Tibial artery (tissue), 4 donors: ENCODE data around the gene KCNC3.
"Not testable (repeated sequence)": the region's sequence is repeated elsewhere in the genome, so short reads cannot be mapped to it uniquely, and the experiment has no call there.

ENCODE experiments used
- DNase-seq, 2 donors: peaks; one replicate each; pipeline ENCODE4 v3.0.0-alpha.2; 2019
- H3K27ac ChIP-seq, 2 donors: fragments of 200-600 bp; sonication (generic) in 1 of 2; 1 replicate in 1 of 2; 2 replicates in 1 of 2; pipeline ENCODE4 v1.5.1; 2018 to 2019; ENCODE audit warnings: mild to moderate bottlenecking in 1 of 2
- H3K27me3 ChIP-seq, 2 donors: fragments of 200-600 bp; sonication (generic) in 1 of 2; one replicate each; pipeline versions ENCODE4 v1.5.1 to v1.6.0; 2016 to 2019
- H3K36me3 ChIP-seq, 3 donors: fragments of 200-600 bp; sonication (generic) in 2 of 3; one replicate each; pipeline ENCODE4 v1.5.1; 2016 to 2019; ENCODE audit warnings: mild to moderate bottlenecking in 2 of 3
- H3K4me1 ChIP-seq, 4 donors: fragments of 200-600 bp; sonication (generic) in 2 of 4; 1 replicate in 3 of 4; 2 replicates in 1 of 4; pipeline ENCODE4 v1.5.1; 2016 to 2019
- H3K4me3 ChIP-seq, 2 donors: fragments of 200-600 bp; sonication (generic) in 1 of 2; 1 replicate in 1 of 2; 2 replicates in 1 of 2; pipeline ENCODE4 v1.5.1; 2018 to 2019; ENCODE audit warnings: mild to moderate bottlenecking in 2 of 2
- H3K9me3 ChIP-seq, 3 donors: fragments of 200-600 bp; sonication (generic) in 1 of 3; one replicate each; pipeline ENCODE4 v1.5.1; 2016 to 2019
- intact Hi-C: fragments of 100-400 bp; cut with DNase I; formaldehyde crosslinking; loops from one replicate; pipeline ENCODE4 v1.15.0; 2023; ENCODE audit warnings: low total_unique reads
- TF ChIP-seq, protein P1 (sequence below), 2 experiments: fragments of 200-600 bp in 1 of 2; fragments of 450-650 bp in 1 of 2; IDR thresholded peaks; one replicate each; pipeline ENCODE4 v1.5.1; 2017 to 2019; ENCODE audit warnings: antibody characterized with exemption in 2 of 2, mild to moderate bottlenecking in 1 of 2, moderate library complexity in 1 of 2

Gene KCNC3

DNA sequence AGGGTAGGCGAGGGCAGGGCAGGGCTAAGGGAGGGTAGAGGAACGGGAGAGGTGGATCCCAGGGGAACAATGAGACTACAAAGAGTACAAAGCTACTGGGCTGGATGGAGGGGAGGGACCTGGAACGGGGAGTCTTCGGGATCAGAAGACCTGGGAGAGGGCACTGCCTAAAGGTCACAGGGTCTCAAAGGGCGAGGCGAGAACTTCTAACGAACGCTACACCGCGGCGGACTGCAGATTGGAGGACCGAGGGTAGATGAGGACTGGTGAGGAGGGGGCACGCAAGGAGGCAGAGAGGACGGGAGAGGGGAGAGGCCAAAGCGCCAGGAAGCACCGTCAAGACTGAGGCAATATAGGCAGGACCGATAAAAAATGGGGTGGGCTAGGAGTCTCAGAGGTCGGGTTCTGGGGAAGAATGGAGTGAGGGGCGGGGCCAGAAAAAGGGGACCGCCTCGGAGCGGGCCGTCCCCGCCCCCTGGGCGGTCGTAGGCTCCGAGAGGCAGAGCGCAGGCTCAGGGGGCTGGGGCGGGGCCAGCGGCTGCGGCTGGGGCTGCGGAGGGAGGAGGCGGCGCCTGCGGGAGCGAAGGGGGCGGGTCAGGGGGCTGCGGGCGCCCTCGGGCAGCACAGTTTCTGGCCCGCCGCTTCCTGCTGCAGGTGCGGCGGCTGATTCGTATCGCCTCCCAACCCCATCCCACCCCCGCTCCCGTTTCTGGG, 1.3 kb upstream of the KCNC3 start:
- TF ChIP-seq, protein P1, sequence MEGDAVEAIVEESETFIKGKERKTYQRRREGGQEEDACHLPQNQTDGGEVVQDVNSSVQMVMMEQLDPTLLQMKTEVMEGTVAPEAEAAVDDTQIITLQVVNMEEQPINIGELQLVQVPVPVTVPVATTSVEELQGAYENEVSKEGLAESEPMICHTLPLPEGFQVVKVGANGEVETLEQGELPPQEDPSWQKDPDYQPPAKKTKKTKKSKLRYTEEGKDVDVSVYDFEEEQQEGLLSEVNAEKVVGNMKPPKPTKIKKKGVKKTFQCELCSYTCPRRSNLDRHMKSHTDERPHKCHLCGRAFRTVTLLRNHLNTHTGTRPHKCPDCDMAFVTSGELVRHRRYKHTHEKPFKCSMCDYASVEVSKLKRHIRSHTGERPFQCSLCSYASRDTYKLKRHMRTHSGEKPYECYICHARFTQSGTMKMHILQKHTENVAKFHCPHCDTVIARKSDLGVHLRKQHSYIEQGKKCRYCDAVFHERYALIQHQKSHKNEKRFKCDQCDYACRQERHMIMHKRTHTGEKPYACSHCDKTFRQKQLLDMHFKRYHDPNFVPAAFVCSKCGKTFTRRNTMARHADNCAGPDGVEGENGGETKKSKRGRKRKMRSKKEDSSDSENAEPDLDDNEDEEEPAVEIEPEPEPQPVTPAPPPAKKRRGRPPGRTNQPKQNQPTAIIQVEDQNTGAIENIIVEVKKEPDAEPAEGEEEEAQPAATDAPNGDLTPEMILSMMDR (IDR thresholded peaks at IDR 0.05), result no peak
- H3K9me3 ChIP-seq, result no peaks in the 10 kb centered on the region
- H3K4me3 ChIP-seq, result peak overlapping the region; percentile 15 to 23
- intact Hi-C loops, result no loop called here
- no peaks in the 10 kb centered on the region for H3K36me3 ChIP-seq
- H3K27me3 ChIP-seq, result peaks cover 7 to 90% of the 10 kb centered on the region in 2 donors
- DNase-seq, result peak; percentile 33 to 78
- H3K4me1 ChIP-seq, result peaks cover 0 to 48% (median 34%) of the 10 kb centered on the region in 4 donors
- no peak overlapping the region for H3K27ac ChIP-seq

DNA sequence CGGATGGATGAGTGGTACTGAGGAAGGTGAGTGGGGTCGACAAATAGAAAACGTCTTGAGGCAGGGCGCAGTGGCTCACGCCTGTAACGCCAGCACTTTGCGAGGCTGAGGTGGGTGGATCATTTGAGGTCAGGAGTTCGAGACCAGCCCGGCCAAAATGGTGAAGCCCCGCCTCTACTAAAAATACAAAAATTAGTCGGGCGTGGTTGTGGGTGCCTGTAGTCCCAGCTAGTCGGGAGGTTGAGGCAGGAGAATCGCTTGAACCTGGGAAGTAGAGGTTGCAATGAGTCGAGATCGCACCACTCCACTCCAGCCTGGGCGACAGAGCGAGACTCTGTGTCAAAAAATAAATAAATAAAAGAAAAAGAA, 733 bp upstream of the KCNC3 start:
- H3K36me3 ChIP-seq, DNase-seq, intact Hi-C loops, H3K9me3 ChIP-seq, H3K27ac ChIP-seq: not testable (repeated sequence)
- Histone ChIP-seq H3K4me1 (peaks cover 0 to 52% (median 34%) of the 10 kb centered on the region in 4 donors), H3K4me3 (peak overlapping the region; percentile 6 to 38), H3K27me3 (peaks cover 7 to 88% of the 10 kb centered on the region in 2 donors)

DNA sequence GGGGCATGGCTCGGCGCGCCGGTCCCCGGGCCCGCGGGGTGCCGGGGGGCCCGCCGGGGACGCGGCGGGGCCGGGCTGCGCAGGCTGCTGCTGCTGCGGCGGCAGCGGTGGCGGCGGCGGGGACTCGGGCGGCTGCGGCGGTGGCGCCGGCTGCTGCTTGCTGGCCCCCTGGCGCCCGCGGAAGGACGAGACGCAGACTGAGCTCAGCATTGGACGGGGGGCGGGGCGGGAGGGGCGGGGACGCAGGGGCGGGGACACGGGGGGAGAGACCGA, 368 bp downstream of the KCNC3 start:
- TF ChIP-seq, protein P1 (IDR thresholded peaks at IDR 0.05), result no peak
- no peak overlapping the region for H3K27ac ChIP-seq
- DNase-seq, result no peak
- H3K9me3 ChIP-seq, result no peaks in the 10 kb centered on the region
- H3K4me1 ChIP-seq, result peaks cover 0 to 48% (median 30%) of the 10 kb centered on the region in 4 donors
- H3K27me3 ChIP-seq, result peaks cover 7 to 77% of the 10 kb centered on the region in 2 donors
- peak overlapping the region in 1 of 2 donors; percentile 39 for H3K4me3 ChIP-seq
- H3K36me3 ChIP-seq, result no peaks in the 10 kb centered on the region
- intact Hi-C loops, result no loop called here

DNA sequence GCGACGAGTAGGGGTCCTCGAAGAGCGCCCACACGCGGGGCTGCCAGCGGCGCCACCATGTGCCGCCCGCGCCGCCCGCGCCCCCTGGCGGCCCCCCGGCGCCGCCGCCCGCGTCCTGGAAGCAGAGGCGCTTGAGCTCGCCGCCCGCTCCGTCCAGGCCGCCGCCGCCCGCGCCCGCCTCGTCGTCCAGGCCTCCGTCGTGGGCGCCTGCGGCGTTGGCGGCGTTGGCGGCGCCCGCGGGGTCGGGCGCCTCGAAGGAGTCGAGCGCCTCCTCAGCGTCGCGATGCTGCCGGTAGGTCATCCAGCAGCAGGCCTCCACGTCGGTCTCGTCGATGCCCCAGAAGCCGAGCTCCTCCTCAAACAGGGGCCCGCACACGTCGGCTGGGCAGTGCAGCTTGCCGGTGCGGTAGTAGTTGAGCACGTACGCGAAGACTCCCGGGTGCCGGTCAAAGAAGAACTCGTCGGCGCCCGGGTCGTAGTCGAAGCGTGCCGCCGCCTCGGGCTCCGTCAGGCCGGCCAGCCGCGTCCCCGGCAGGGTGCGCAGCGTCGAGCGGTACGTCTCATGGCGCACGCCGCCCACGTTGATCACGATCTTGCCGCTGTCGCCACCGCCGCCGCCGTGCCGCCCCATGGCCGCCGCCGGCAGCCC, 829 bp downstream of the KCNC3 start:
- peaks cover 0 to 44% (median 26%) of the 10 kb centered on the region in 4 donors for H3K4me1 ChIP-seq
- no peak overlapping the region for H3K27ac ChIP-seq
- intact Hi-C loops, result no loop called here

DNA sequence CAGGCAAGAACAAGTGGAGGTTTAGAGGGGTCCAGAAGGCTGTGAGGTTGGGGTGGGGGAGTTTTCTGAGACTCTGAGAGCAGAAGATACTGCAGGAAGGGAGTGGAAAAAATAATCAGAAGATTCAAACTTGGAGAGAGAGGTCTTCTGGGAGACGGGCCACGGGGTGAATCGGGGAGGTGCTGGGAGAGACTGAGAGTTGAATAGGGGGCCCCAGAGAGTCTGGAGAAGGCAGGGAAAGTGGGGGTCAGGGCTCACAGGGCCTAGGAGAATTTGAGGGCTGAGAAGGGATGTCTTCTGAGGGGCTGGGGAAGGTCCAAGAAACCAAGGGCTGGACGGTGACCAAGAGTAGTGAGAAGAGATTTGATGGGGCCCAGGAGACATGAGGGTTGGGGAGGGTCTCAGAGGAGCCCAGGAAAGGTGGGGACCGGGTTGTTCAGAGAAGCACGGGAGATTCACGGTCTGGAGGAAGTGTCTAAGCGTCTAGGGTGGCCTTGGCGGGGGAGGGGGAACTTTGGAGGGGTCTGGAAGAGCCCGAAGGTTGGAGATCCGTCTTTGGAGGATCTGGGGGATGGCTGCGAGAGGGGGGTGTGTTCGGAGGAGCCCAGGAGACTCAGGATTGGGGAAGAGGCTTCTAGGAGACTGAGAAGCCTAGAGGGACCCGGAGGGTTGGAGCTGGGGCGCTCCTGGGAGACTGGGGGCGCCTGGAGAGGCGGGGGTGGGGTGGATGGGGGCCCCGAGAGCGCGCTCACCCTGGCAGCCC, 1.5 kb downstream of the KCNC3 start:
- Histone ChIP-seq H3K27me3 (peaks cover under 1 to 75% of the 10 kb centered on the region in 2 donors), H3K4me3 (no peak overlapping the region)

More for the DNA sequence above, 829 bp downstream of the KCNC3 start:
- TF ChIP-seq, protein P1 (IDR thresholded peaks at IDR 0.05), result no peak
- no peak for DNase-seq
- Histone ChIP-seq H3K9me3 (no peaks in the 10 kb centered on the region), H3K36me3 (no peaks in the 10 kb centered on the region), H3K27me3 (peaks cover 7 to 75% of the 10 kb centered on the region in 2 donors), H3K4me3 (peak overlapping the region; percentile 14 to 39)

More for the DNA sequence above, 1.5 kb downstream of the KCNC3 start:
- Histone ChIP-seq H3K9me3 (no peaks in the 10 kb centered on the region), H3K36me3 (no peaks in the 10 kb centered on the region), H3K27ac (no peak overlapping the region), H3K4me1 (peaks cover 0 to 41% (median 21%) of the 10 kb centered on the region in 4 donors)
- intact Hi-C loops, result no loop called here
- DNase-seq, result no peak
- TF ChIP-seq, protein P1 (IDR thresholded peaks at IDR 0.05), result no peak
